PC-9 (cell line): ENCODE measurements around the gene EGFLAM. TPM values are rescaled to one million over a fixed set of nuclear protein-coding genes. Genes with fewer than 3 reads are reported as not detected.

Source experiments
- BruUV-seq: library from RNA; stranded (reverse); fragments of 400-500 nt; replicated peaks from 2 replicates; lab custom pipeline; 2021; lab: Mats Ljungman, UMichigan
- CTCF ChIA-PET: fragments of 300-600 bp; sonication (Branson Sonifier 250); formaldehyde crosslinking; loops from one replicate; lab custom pipeline; 2022; ENCODE audit warnings: antibody characterized with exemption; lab: Charles Lee
- POLR2A ChIA-PET: fragments of 300-600 bp; sonication (Branson Sonifier 250); formaldehyde crosslinking; loops from one replicate; lab custom pipeline; 2022; ENCODE audit warnings: antibody characterized with exemption; ENCODE audit not compliant: unreplicated experiment; lab: Charles Lee
- DNase-seq, 2 experiments: peaks; one replicate each; pipeline versions ENCODE4 v3.0.0 to v3.0.0-alpha.2; 2015 to 2022; ENCODE audit warnings: mixed read lengths in 1 of 2
- H2AFZ ChIP-seq: fragments of 200-600 bp; sonication (generic); 2 replicates; pipeline ENCODE4 v1.8.1; 2017; ENCODE audit warnings: antibody characterized with exemption
- H3F3A ChIP-seq: fragments of 200-600 bp; sonication (generic); 2 replicates; pipeline ENCODE4 v1.8.1; 2017; ENCODE audit warnings: antibody characterized with exemption, mild to moderate bottlenecking, low read depth; ENCODE audit not compliant: insufficient read depth
- H3K27ac ChIP-seq: fragments of 200-600 bp; sonication (generic); 2 replicates; pipeline ENCODE4 v1.6.1; 2016; ENCODE audit warnings: mixed run types
- H3K27me3 ChIP-seq: fragments of 200-600 bp; sonication (generic); 2 replicates; pipeline ENCODE4 v1.6.1; 2016; ENCODE audit warnings: low read depth, mixed run types; ENCODE audit not compliant: insufficient read depth
- H3K36me3 ChIP-seq: fragments of 200-600 bp; sonication (generic); 2 replicates; pipeline ENCODE4 v1.6.1; 2016; ENCODE audit warnings: low read depth, mixed run types
- H3K4me1 ChIP-seq: fragments of 200-600 bp; sonication (generic); replicated peaks from 2 replicates; pipeline ENCODE4 v1.6.1; 2016; ENCODE audit warnings: mixed run types; ENCODE audit not compliant: insufficient read depth
- H3K4me2 ChIP-seq: fragments of 200-600 bp; sonication (generic); 2 replicates; pipeline ENCODE4 v1.6.1; 2017; ENCODE audit warnings: mixed run types
- H3K4me3 ChIP-seq: fragments of 200-600 bp; sonication (generic); 2 replicates; pipeline ENCODE4 v1.6.1; 2016; ENCODE audit warnings: mixed run types
- H3K79me2 ChIP-seq: fragments of 200-600 bp; sonication (generic); 2 replicates; pipeline ENCODE4 v1.6.1; 2017; ENCODE audit warnings: low read depth, mixed run types
- H3K9me2 ChIP-seq: fragments of 200-600 bp; sonication (generic); 2 replicates; pipeline ENCODE4 v1.8.1; 2017; ENCODE audit warnings: mild to moderate bottlenecking; ENCODE audit not compliant: insufficient read depth
- H3K9me3 ChIP-seq: fragments of 200-600 bp; sonication (generic); 2 replicates; pipeline ENCODE4 v1.8.1; 2016; ENCODE audit warnings: low read depth; ENCODE audit not compliant: insufficient read depth
- H4K20me1 ChIP-seq: fragments of 200-600 bp; sonication (generic); 2 replicates; pipeline ENCODE4 v1.8.1; 2017; ENCODE audit not compliant: insufficient read depth
- CTCF ChIP-seq: fragments of 200-600 bp; sonication (generic); conservative IDR thresholded peaks from 2 replicates; pipeline ENCODE4 v1.6.1; 2017; ENCODE audit warnings: mixed run types, antibody characterized with exemption, mild to moderate bottlenecking, moderate library complexity
- EZH2 ChIP-seq: fragments of 200-600 bp; sonication (generic); IDR thresholded peaks from 2 replicates; pipeline ENCODE4 v1.8.0; 2017; ENCODE audit warnings: antibody characterized with exemption, low read depth
- intact Hi-C: fragments of 100-400 bp; cut with micrococcal nuclease; formaldehyde crosslinking; loops from one replicate; pipeline ENCODE4 v1.10.0; 2022; ENCODE audit not compliant: unreplicated experiment
- total RNA-seq: library from RNA; stranded (reverse); gene quantifications from 2 replicates; pipeline ENCODE4 v1.2.3, GENCODE V29; 2021

The EGFLAM gene
- total RNA-seq, 1 experiment from 2014 or later = not detected

- Histone ChIP-seq H3K9me3 (no peaks in the 10 kb centered on the region), H3K27ac (no peak overlapping the region), H3K4me2 (no peak overlapping the region), H3K36me3 (no peaks in the 10 kb centered on the region), H3K27me3 (peaks cover 32% of the 10 kb centered on the region), H3K79me2 (no peaks in the 10 kb centered on the region), H2AFZ (no peak overlapping the region), H3K9me2 (no peaks in the 10 kb centered on the region), H3F3A (no peaks in the 10 kb centered on the region), H3K4me1 (no peaks in the 10 kb centered on the region), H4K20me1 (no peaks in the 10 kb centered on the region), H3K4me3 (no peak overlapping the region)
- ChIA-PET POLR2A (no interaction called here), CTCF (no interaction called here)
- TF ChIP-seq CTCF = no peak
- no peak for TF ChIP-seq EZH2
- intact Hi-C loops = no loop called here
- BruUV-seq = no TSS peak
- DNase-seq = no peak
Observed at GRCh38 chr5:38431242-38431853, 173.0 kb downstream of the EGFLAM start.

GRCh38 chr5:38433160-38433861, 175.0 kb downstream of the EGFLAM start:
- TF ChIP-seq EZH2 = no peak
- no peak for TF ChIP-seq CTCF
- H3K4me3 ChIP-seq = no peak overlapping the region
- POLR2A ChIA-PET = no interaction called here
- no peak overlapping the region for H3K4me2 ChIP-seq
- H3K27ac ChIP-seq = no peak overlapping the region
- CTCF ChIA-PET = interaction anchor here (1.9 kb wide), 1 partner anchor 377 kb away, joined by 8 read pairs; no protein-coding TSS in a partner anchor
- no peaks in the 10 kb centered on the region for H3K4me1 ChIP-seq
- intact Hi-C loops = no loop called here
- peaks cover 45% of the 10 kb centered on the region for H3K27me3 ChIP-seq
- H3K36me3 ChIP-seq = no peaks in the 10 kb centered on the region
- H3K79me2 ChIP-seq = no peaks in the 10 kb centered on the region
- BruUV-seq = no TSS peak
- DNase-seq = no peak
- H3F3A ChIP-seq = no peaks in the 10 kb centered on the region
- H2AFZ ChIP-seq = no peak overlapping the region
- no peaks in the 10 kb centered on the region for H3K9me2 ChIP-seq
- H3K9me3 ChIP-seq = no peaks in the 10 kb centered on the region
- no peaks in the 10 kb centered on the region for H4K20me1 ChIP-seq

GRCh38 chr5:38434966-38435705, 176.8 kb downstream of the EGFLAM start:
- H3K9me3 ChIP-seq = no peaks in the 10 kb centered on the region
- no peaks in the 10 kb centered on the region for H3F3A ChIP-seq
- TF ChIP-seq CTCF = no peak
- no peak for TF ChIP-seq EZH2
- intact Hi-C loops = no loop called here
- no peaks in the 10 kb centered on the region for H4K20me1 ChIP-seq
- no peaks in the 10 kb centered on the region for H3K4me1 ChIP-seq
- ChIA-PET CTCF (interaction anchor here (0.6 to 1.9 kb wide), 2 partner anchors 52 to 375 kb away, joined by 3 to 8 read pairs; no protein-coding TSS in a partner anchor), POLR2A (no interaction called here)
- no peak overlapping the region for H3K4me2 ChIP-seq
- H3K36me3 ChIP-seq = no peaks in the 10 kb centered on the region
- no peak overlapping the region for H2AFZ ChIP-seq
- no TSS peak for BruUV-seq
- no peak overlapping the region for H3K27ac ChIP-seq
- H3K9me2 ChIP-seq = no peaks in the 10 kb centered on the region
- peaks cover 45% of the 10 kb centered on the region for H3K27me3 ChIP-seq
- no peaks in the 10 kb centered on the region for H3K79me2 ChIP-seq
- no peak overlapping the region for H3K4me3 ChIP-seq
- no peak for DNase-seq
